ENCODE measurements around the gene CILP2.

The CILP2 gene

GRCh38 chr19:19544954-19545591 lies 7.0 kb downstream of the CILP2 start (continued):
- TF ChIP-seq PRDM10 (tag by site-specific recombination; IDR thresholded peaks at IDR 0.05) (no peak), ZNF670 (tag by site-specific recombination; IDR thresholded peaks at IDR 0.05; ENCODE audit: low read depth) (no peak), ZBTB8A (tag by site-specific recombination; IDR thresholded peaks at IDR 0.05) (no peak), REPIN1 (tag by site-specific recombination; IDR thresholded peaks at IDR 0.05; ENCODE audit: low read depth) (no peak), ZNF140 (tag by site-specific recombination; IDR thresholded peaks at IDR 0.05) (no peak), ZNF600 (tag by site-specific recombination; IDR thresholded peaks at IDR 0.05) (no peak), ZNF221 (tag by site-specific recombination; IDR thresholded peaks at IDR 0.05; ENCODE audit: borderline replicate concordance) (no peak)

- no peaks in the 10 kb centered on the region for H3K36me3 ChIP-seq (ENCODE audit: control insufficient read depth in 2 of 2, insufficient read depth in 1 of 2, low read length in 2 of 2)
- ChIA-PET CTCF (no interaction called here), POLR2A (no interaction called here)
- H3K9me3 ChIP-seq (ENCODE audit: control insufficient read depth, insufficient read depth, low read depth, low read length) = no peaks in the 10 kb centered on the region
- no peak overlapping the region for H3K4me3 ChIP-seq (ENCODE audit: low read depth, low read length)
- no peak for TF ChIP-seq HOXD13 (CRISPR knock-in tag; IDR thresholded peaks at IDR 0.05; ENCODE audit: borderline replicate concordance)
- no peak for TF ChIP-seq SALL2 (tag by site-specific recombination; IDR thresholded peaks at IDR 0.05; ENCODE audit: borderline replicate concordance)
- TF ChIP-seq ZNF658 (tag by site-specific recombination; IDR thresholded peaks at IDR 0.05) = no peak
- no peak for TF ChIP-seq KLF8 (tag by site-specific recombination; IDR thresholded peaks at IDR 0.05)
- no peak for TF ChIP-seq ZNF664 (tag by site-specific recombination; IDR thresholded peaks at IDR 0.05)
- H3K4me1 ChIP-seq (ENCODE audit: control insufficient read depth, insufficient read depth, low read length) = no peaks in the 10 kb centered on the region
- H3K27ac ChIP-seq (ENCODE audit: extremely low read depth, low read depth, low read length) = no peak overlapping the region
Measured at GRCh38 chr19:19545707-19546106, 7.6 kb downstream of the CILP2 start.

GRCh38 chr19:19546751-19547162 lies 8.7 kb downstream of the CILP2 start:
- Histone ChIP-seq H3K27ac (ENCODE audit: extremely low read depth, low read depth, low read length) (no peak overlapping the region), H3K36me3 (ENCODE audit: control insufficient read depth in 2 of 2, insufficient read depth in 1 of 2, low read length in 2 of 2) (no peaks in the 10 kb centered on the region), H3K4me1 (ENCODE audit: control insufficient read depth, insufficient read depth, low read length) (no peaks in the 10 kb centered on the region), H3K9me3 (ENCODE audit: control insufficient read depth, insufficient read depth, low read depth, low read length) (no peaks in the 10 kb centered on the region), H3K4me3 (ENCODE audit: low read depth, low read length) (no peak overlapping the region)
- CTCF ChIA-PET = interaction anchor here (0.5 to 2.2 kb wide), 4 partner anchors 15 to 225 kb away, joined by 3 to 17 read pairs (median 4); partner anchors contain the start of gene GMIP
- POLR2A ChIA-PET = no interaction called here
- no peak for TF ChIP-seq PATZ1 (tag by site-specific recombination; IDR thresholded peaks at IDR 0.05)

GRCh38 chr19:19547674-19548336 lies 9.7 kb downstream of the CILP2 start:
- no peaks in the 10 kb centered on the region for H3K9me3 ChIP-seq (ENCODE audit: control insufficient read depth, insufficient read depth, low read depth, low read length)
- CTCF ChIA-PET = interaction anchor here (0.5 to 2.2 kb wide), 4 partner anchors 10 to 96 kb away, joined by 3 to 17 read pairs (median 4); partner anchors contain the start of gene GMIP
- no peak overlapping the region for H3K4me3 ChIP-seq (ENCODE audit: low read depth, low read length)
- POLR2A ChIA-PET = no interaction called here
- no peak overlapping the region for H3K27ac ChIP-seq (ENCODE audit: extremely low read depth, low read depth, low read length)
- H3K36me3 ChIP-seq (ENCODE audit: control insufficient read depth in 2 of 2, insufficient read depth in 1 of 2, low read length in 2 of 2) = no peaks in the 10 kb centered on the region
- no peaks in the 10 kb centered on the region for H3K4me1 ChIP-seq (ENCODE audit: control insufficient read depth, insufficient read depth, low read length)
- TF ChIP-seq ZNF140 (tag by site-specific recombination; IDR thresholded peaks at IDR 0.05) (no peak), GLI2 (tag by site-specific recombination; IDR thresholded peaks at IDR 0.05; ENCODE audit: borderline replicate concordance, low read depth) (no peak), ZNF24 (tag by site-specific recombination; IDR thresholded peaks at IDR 0.05) (no peak), ZNF132 (tag by site-specific recombination; IDR thresholded peaks at IDR 0.05; ENCODE audit: borderline replicate concordance) (no peak), ZNF292 (tag by site-specific recombination; IDR thresholded peaks at IDR 0.05; ENCODE audit: borderline replicate concordance, low read depth) (no peak), BCL6B (tag by site-specific recombination; IDR thresholded peaks at IDR 0.05) (no peak), ZNF513 (tag by site-specific recombination; IDR thresholded peaks at IDR 0.05) (no peak), ZNF473 (tag by site-specific recombination; IDR thresholded peaks at IDR 0.05) (no peak)
